Neural progenitor cell (in vitro differentiated cells): ENCODE measurements around the gene B4GALT5. TPM values are rescaled to one million over a fixed set of nuclear protein-coding genes. Genes with fewer than 3 reads are reported as not detected.

Experiments used
- DNase-seq: peaks from one replicate; pipeline ENCODE4 v3.0.0-alpha.2; 2016; ENCODE audit warnings: low spot score
- H2AFZ ChIP-seq: fragments of 200-600 bp; sonication (generic); replicated peaks from 2 replicates; pipeline ENCODE4 v1.6.1; 2016; ENCODE audit warnings: antibody characterized with exemption
- H3F3A ChIP-seq: fragments of 200-600 bp; sonication (generic); 2 replicates; pipeline ENCODE4 v1.6.1; 2016; ENCODE audit warnings: antibody characterized with exemption, low read depth
- H3K27ac ChIP-seq: fragments of 200-600 bp; sonication (generic); 2 replicates; pipeline ENCODE4 v1.5.1; 2016; ENCODE audit warnings: mild to moderate bottlenecking
- H3K27me3 ChIP-seq: fragments of 200-600 bp; sonication (generic); 2 replicates; pipeline ENCODE4 v1.6.1; 2016; ENCODE audit warnings: mild to moderate bottlenecking, moderate library complexity
- H3K36me3 ChIP-seq: fragments of 200-600 bp; sonication (generic); 2 replicates; pipeline ENCODE4 v1.5.1; 2016
- H3K4me1 ChIP-seq: fragments of 200-600 bp; sonication (generic); 2 replicates; pipeline ENCODE4 v1.6.1; 2016; ENCODE audit warnings: mixed run types
- H3K4me2 ChIP-seq: fragments of 200-600 bp; sonication (generic); 2 replicates; pipeline ENCODE4 v1.6.1; 2016
- H3K4me3 ChIP-seq: fragments of 200-600 bp; sonication (generic); 2 replicates; pipeline ENCODE4 v1.5.1; 2016
- H3K79me2 ChIP-seq: fragments of 200-600 bp; sonication (generic); 2 replicates; pipeline ENCODE4 v1.6.1; 2016; ENCODE audit warnings: low read depth
- H3K9ac ChIP-seq: fragments of 200-600 bp; sonication (generic); 2 replicates; pipeline ENCODE4 v1.6.1; 2016
- H3K9me3 ChIP-seq: fragments of 200-600 bp; sonication (generic); 2 replicates; pipeline ENCODE4 v1.5.1; 2016; ENCODE audit warnings: low read depth
- H4K20me1 ChIP-seq: fragments of 200-600 bp; sonication (generic); 2 replicates; pipeline ENCODE4 v1.6.1; 2016; ENCODE audit warnings: low read depth
- H3K27ac Mint-ChIP-seq: 3 replicates; pipeline ENCODE4 v1.8.0; 2021; ENCODE audit warnings: mixed read lengths
- H3K27me3 Mint-ChIP-seq: 2 replicates; pipeline ENCODE4 v1.8.0; 2022; ENCODE audit warnings: low read depth, mild to moderate bottlenecking, inconsistent platforms, moderate library complexity, mixed read lengths; ENCODE audit not compliant: insufficient read depth
- H3K36me3 Mint-ChIP-seq: 3 replicates; pipeline ENCODE4 v1.8.0; 2021; ENCODE audit warnings: mixed read lengths
- H3K4me1 Mint-ChIP-seq: 3 replicates; pipeline ENCODE4 v1.8.0; 2021; ENCODE audit warnings: mixed read lengths
- H3K4me3 Mint-ChIP-seq: 3 replicates; pipeline ENCODE4 v1.8.0; 2021; ENCODE audit warnings: mild to moderate bottlenecking, moderate library complexity, mixed read lengths
- H3K9me3 Mint-ChIP-seq: 3 replicates; pipeline ENCODE4 v1.8.0; 2020; ENCODE audit warnings: mixed read lengths
- EZH2 ChIP-seq: fragments of 200-600 bp; sonication (generic); IDR thresholded peaks from 2 replicates; pipeline ENCODE4 v1.6.1; 2017; ENCODE audit warnings: antibody characterized with exemption, mild to moderate bottlenecking, moderate library complexity
- EZH2phosphoT487 ChIP-seq: fragments of 200-600 bp; sonication (generic); IDR thresholded peaks from 2 replicates; pipeline ENCODE4 v1.6.1; 2017; ENCODE audit warnings: antibody characterized with exemption
- total RNA-seq: library from RNA; depleted of rRNA; stranded (reverse); fragments of >200 nt; gene quantifications from 2 replicates; pipeline ENCODE4 v1.2.3, GENCODE V29; 2015; ENCODE audit warnings: low replicate concordance
- TF ChIP-seq, protein P1 (sequence below): fragments of 200-600 bp; sonication (generic); IDR thresholded peaks from 2 replicates; pipeline ENCODE4 v1.5.1; 2017; ENCODE audit warnings: antibody characterized with exemption, mild to moderate bottlenecking

The B4GALT5 gene
- total RNA-seq, 1 donor from 2014 or later = 60.1 TPM

DNA sequence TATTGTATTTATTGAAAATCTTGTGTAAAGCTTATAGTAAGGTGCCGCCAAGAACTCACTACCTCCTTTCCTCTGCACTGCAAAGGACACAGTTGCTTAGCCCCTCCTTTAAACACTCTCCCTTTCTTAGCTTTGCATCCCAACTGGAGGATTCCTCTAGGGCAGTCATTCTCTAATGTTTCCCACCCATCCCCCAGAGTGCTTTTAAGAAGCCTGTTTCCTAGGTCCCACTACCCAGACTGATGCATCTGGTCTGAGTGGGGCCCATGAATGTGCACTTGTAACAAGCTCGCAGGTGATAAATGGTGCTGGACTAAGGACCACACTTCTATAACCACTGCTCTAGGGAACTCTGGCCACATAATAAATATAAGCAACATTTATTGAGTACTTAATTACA lies 55.2 kb downstream of the B4GALT5 start:
- H3K27me3 Mint-ChIP-seq = no peaks in the 10 kb centered on the region
- Histone ChIP-seq H4K20me1 (peaks cover 86% of the 10 kb centered on the region), H2AFZ (no peak overlapping the region), H3K4me1 (peaks cover 64% of the 10 kb centered on the region), H3K9ac (no peak overlapping the region), H3K36me3 (no peaks in the 10 kb centered on the region), H3K27me3 (no peaks in the 10 kb centered on the region), H3K27ac (peak overlapping the region; percentile 80), H3F3A (peaks cover 48% of the 10 kb centered on the region), H3K79me2 (peaks cover 99% of the 10 kb centered on the region), H3K9me3 (no peaks in the 10 kb centered on the region), H3K4me3 (peak overlapping the region; percentile 36), H3K4me2 (peak overlapping the region; percentile 74)
- H3K9me3 Mint-ChIP-seq = no peaks in the 10 kb centered on the region
- H3K27ac Mint-ChIP-seq = no peak overlapping the region
- no peak for TF ChIP-seq EZH2
- TF ChIP-seq EZH2phosphoT487 = no peak
- TF ChIP-seq, protein P1, sequence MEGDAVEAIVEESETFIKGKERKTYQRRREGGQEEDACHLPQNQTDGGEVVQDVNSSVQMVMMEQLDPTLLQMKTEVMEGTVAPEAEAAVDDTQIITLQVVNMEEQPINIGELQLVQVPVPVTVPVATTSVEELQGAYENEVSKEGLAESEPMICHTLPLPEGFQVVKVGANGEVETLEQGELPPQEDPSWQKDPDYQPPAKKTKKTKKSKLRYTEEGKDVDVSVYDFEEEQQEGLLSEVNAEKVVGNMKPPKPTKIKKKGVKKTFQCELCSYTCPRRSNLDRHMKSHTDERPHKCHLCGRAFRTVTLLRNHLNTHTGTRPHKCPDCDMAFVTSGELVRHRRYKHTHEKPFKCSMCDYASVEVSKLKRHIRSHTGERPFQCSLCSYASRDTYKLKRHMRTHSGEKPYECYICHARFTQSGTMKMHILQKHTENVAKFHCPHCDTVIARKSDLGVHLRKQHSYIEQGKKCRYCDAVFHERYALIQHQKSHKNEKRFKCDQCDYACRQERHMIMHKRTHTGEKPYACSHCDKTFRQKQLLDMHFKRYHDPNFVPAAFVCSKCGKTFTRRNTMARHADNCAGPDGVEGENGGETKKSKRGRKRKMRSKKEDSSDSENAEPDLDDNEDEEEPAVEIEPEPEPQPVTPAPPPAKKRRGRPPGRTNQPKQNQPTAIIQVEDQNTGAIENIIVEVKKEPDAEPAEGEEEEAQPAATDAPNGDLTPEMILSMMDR = no peak
- no peak overlapping the region for H3K4me3 Mint-ChIP-seq
- peaks cover 21% of the 10 kb centered on the region for H3K36me3 Mint-ChIP-seq
- peak; percentile 70 for DNase-seq
- H3K4me1 Mint-ChIP-seq = peaks cover 26% of the 10 kb centered on the region

DNA sequence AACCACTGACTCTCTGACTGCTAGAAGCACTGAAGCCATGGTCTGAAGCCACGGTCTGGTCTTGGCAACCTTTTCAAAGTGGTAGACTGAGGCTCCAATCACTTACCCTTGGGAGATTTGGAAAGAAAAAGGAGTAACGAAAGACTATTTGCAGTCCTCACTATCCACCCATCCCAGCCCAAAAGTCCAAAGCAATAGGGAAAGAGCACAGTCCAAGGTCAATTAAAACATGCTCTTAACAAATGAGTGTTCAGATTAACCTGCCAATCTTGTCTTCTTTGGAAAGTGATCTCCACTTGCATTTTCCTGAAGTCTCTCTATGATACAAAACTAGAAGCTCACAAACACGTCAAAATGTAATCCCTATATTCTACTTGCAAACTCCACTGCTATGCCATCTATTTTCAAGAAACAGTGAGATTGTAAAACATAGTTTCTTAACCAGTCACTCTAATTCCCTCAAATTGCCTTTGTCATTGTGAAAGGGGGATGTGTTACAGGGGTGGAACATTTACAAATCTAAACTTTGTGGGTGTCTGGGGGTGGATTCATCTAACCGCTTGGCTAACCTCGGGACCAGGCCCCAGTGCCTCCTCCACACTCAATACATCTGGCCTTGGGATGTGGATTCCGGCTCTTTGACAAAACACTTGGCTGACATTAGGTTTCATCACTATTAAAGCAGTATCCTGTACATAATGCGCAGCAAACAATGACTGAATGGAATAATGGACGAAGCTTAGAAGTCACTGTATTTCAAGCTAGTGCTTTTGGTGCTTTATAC lies 56.4 kb downstream of the B4GALT5 start:
- Mint-ChIP-seq H3K9me3 (no peaks in the 10 kb centered on the region), H3K36me3 (peaks cover 24% of the 10 kb centered on the region), H3K27ac (peak overlapping the region; percentile 58), H3K4me3 (no peak overlapping the region), H3K27me3 (no peaks in the 10 kb centered on the region), H3K4me1 (peaks cover 18% of the 10 kb centered on the region)
- no peak overlapping the region for H3K9ac ChIP-seq
- peak overlapping the region; percentile 74 for H3K4me2 ChIP-seq
- peaks cover 42% of the 10 kb centered on the region for H3F3A ChIP-seq
- H3K4me1 ChIP-seq = peaks cover 53% of the 10 kb centered on the region
- DNase-seq = no peak
- H3K27me3 ChIP-seq = no peaks in the 10 kb centered on the region
- no peak overlapping the region for H2AFZ ChIP-seq
- H3K27ac ChIP-seq = no peak overlapping the region
- TF ChIP-seq, protein P1 = no peak
- TF ChIP-seq EZH2phosphoT487 (no peak), EZH2 (no peak)
- H3K36me3 ChIP-seq = no peaks in the 10 kb centered on the region
- no peaks in the 10 kb centered on the region for H3K9me3 ChIP-seq
- peaks cover 81% of the 10 kb centered on the region for H4K20me1 ChIP-seq
- H3K4me3 ChIP-seq = no peak overlapping the region
- peaks cover 91% of the 10 kb centered on the region for H3K79me2 ChIP-seq

DNA sequence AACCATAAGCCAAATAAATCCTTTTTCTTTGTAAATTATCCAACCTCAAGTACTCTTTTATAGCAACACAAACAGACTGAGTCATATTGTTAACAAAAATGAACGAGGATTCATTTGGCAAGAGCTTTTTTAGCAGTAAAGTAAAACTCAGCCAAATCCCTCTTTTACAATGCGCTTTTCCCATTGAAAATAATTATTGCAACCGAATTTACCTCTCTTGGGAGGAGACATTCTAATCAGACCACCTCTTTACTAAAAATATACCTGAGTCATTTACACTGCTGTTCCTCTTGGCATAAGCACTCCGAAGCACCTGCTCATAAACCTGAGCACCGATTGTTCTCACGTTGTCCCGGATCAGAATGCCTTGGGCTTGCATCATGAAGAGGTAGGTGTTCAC lies 57.4 kb downstream of the B4GALT5 start:
- Mint-ChIP-seq H3K4me3 (no peak overlapping the region), H3K36me3 (peaks cover 26% of the 10 kb centered on the region), H3K9me3 (no peaks in the 10 kb centered on the region), H3K27ac (no peak overlapping the region), H3K27me3 (no peaks in the 10 kb centered on the region), H3K4me1 (peaks cover 10% of the 10 kb centered on the region)
- TF ChIP-seq, protein P1 = no peak
- no peak for TF ChIP-seq EZH2phosphoT487
- TF ChIP-seq EZH2 = no peak
- Histone ChIP-seq H4K20me1 (peaks cover 75% of the 10 kb centered on the region), H3K4me1 (peaks cover 44% of the 10 kb centered on the region), H2AFZ (no peak overlapping the region), H3K27me3 (no peaks in the 10 kb centered on the region), H3K27ac (no peak overlapping the region), H3K9ac (no peak overlapping the region), H3K9me3 (no peaks in the 10 kb centered on the region), H3K79me2 (peaks cover 88% of the 10 kb centered on the region), H3K4me3 (no peak overlapping the region), H3K4me2 (no peak overlapping the region), H3F3A (peaks cover 35% of the 10 kb centered on the region), H3K36me3 (no peaks in the 10 kb centered on the region)
- DNase-seq = no peak
